ENCODE results near the gene KLHDC3. TPM values are rescaled to one million over a fixed set of nuclear protein-coding genes. Genes with fewer than 3 reads are reported as not detected.
A peak's percentile ranks its signal among the peaks of the same experiment; 100 is the strongest.

The KLHDC3 gene
- total and polyA plus RNA-seq, 9 of the 15 experiments (the other 6 are each of a cell fraction or from before 2014, with no cell fraction given), result 4.5 to 171 (median 107) TPM

DNA sequence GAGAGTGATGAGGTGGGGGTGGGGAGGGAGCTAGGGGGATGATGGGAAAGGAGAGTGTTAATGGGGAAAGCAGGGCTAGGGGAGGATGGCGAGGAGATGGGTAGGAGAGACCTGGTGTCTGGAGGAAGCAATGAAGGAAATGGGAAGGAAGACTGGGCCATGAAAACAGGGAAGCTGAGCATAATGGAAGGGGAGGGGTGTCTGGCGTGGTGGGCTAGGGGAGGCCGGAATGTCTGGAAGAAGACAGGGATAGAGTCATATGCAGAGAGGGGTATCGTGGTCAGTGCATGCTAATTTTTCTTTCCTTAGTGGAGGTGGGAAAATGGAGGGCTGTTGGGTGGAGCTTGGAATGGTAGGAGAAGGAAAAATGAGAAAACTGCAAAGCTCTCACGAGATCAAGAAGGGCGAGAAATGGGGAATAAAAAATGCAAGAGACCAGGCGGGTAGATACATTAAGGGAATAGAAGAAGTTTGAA lies 423 bp downstream of the KLHDC3 start (continued):
- TF ChIP-seq U2AF1 (optimal IDR thresholded peaks at IDR 0.05; ENCODE audit: low read depth, low read length) (no peak), OTX1 (CRISPR knock-in tag; IDR thresholded peaks at IDR 0.05) (peak; percentile 94), RB1 (IDR thresholded peaks at IDR 0.05; ENCODE audit: low read depth) (no peak), NR4A1 (CRISPR knock-in tag; IDR thresholded peaks at IDR 0.05) (no peak), NR4A1 (tag; IDR thresholded peaks at IDR 0.05) (no peak), MEF2D (tag; conservative IDR thresholded peaks at IDR 0.05; ENCODE audit: low read depth) (no peak), RFX7 (CRISPR knock-in tag; IDR thresholded peaks at IDR 0.05) (no peak), GTF2F1 (IDR thresholded peaks at IDR 0.05; ENCODE audit: low read depth, low read length) (no peak), SRF (CRISPR knock-in tag; IDR thresholded peaks at IDR 0.05) (no peak), RFX1 (IDR thresholded peaks at IDR 0.05) (no peak)
- TF ChIP-seq, protein P1, sequence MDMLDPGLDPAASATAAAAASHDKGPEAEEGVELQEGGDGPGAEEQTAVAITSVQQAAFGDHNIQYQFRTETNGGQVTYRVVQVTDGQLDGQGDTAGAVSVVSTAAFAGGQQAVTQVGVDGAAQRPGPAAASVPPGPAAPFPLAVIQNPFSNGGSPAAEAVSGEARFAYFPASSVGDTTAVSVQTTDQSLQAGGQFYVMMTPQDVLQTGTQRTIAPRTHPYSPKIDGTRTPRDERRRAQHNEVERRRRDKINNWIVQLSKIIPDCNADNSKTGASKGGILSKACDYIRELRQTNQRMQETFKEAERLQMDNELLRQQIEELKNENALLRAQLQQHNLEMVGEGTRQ (CRISPR knock-in tag; IDR thresholded peaks at IDR 0.05), result no peak
- TF ChIP-seq, protein P2, sequence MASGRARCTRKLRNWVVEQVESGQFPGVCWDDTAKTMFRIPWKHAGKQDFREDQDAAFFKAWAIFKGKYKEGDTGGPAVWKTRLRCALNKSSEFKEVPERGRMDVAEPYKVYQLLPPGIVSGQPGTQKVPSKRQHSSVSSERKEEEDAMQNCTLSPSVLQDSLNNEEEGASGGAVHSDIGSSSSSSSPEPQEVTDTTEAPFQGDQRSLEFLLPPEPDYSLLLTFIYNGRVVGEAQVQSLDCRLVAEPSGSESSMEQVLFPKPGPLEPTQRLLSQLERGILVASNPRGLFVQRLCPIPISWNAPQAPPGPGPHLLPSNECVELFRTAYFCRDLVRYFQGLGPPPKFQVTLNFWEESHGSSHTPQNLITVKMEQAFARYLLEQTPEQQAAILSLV (tag; IDR thresholded peaks at IDR 0.05), result no peak
- TF ChIP-seq, protein P3, sequence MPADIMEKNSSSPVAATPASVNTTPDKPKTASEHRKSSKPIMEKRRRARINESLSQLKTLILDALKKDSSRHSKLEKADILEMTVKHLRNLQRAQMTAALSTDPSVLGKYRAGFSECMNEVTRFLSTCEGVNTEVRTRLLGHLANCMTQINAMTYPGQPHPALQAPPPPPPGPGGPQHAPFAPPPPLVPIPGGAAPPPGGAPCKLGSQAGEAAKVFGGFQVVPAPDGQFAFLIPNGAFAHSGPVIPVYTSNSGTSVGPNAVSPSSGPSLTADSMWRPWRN (IDR thresholded peaks at IDR 0.05; ENCODE audit: low read depth), result no peak
- TF ChIP-seq, protein P4, sequence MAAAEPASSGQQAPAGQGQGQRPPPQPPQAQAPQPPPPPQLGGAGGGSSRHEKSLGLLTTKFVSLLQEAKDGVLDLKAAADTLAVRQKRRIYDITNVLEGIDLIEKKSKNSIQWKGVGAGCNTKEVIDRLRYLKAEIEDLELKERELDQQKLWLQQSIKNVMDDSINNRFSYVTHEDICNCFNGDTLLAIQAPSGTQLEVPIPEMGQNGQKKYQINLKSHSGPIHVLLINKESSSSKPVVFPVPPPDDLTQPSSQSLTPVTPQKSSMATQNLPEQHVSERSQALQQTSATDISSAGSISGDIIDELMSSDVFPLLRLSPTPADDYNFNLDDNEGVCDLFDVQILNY (CRISPR knock-in tag; IDR thresholded peaks at IDR 0.05), result no peak
- TF ChIP-seq, protein P5, sequence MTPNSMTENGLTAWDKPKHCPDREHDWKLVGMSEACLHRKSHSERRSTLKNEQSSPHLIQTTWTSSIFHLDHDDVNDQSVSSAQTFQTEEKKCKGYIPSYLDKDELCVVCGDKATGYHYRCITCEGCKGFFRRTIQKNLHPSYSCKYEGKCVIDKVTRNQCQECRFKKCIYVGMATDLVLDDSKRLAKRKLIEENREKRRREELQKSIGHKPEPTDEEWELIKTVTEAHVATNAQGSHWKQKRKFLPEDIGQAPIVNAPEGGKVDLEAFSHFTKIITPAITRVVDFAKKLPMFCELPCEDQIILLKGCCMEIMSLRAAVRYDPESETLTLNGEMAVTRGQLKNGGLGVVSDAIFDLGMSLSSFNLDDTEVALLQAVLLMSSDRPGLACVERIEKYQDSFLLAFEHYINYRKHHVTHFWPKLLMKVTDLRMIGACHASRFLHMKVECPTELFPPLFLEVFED (CRISPR knock-in tag; conservative IDR thresholded peaks at IDR 0.05), result peak; percentile 82; the same call in 1 of the 2 replicates
- TF ChIP-seq, protein P6, sequence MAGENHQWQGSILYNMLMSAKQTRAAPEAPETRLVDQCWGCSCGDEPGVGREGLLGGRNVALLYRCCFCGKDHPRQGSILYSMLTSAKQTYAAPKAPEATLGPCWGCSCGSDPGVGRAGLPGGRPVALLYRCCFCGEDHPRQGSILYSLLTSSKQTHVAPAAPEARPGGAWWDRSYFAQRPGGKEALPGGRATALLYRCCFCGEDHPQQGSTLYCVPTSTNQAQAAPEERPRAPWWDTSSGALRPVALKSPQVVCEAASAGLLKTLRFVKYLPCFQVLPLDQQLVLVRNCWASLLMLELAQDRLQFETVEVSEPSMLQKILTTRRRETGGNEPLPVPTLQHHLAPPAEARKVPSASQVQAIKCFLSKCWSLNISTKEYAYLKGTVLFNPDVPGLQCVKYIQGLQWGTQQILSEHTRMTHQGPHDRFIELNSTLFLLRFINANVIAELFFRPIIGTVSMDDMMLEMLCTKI (IDR thresholded peaks at IDR 0.05; ENCODE audit: partially characterized antibody), result no peak
- TF ChIP-seq, protein P7, sequence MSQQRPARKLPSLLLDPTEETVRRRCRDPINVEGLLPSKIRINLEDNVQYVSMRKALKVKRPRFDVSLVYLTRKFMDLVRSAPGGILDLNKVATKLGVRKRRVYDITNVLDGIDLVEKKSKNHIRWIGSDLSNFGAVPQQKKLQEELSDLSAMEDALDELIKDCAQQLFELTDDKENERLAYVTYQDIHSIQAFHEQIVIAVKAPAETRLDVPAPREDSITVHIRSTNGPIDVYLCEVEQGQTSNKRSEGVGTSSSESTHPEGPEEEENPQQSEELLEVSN (IDR thresholded peaks at IDR 0.05; ENCODE audit: borderline replicate concordance in 1 of 2, extremely low read depth in 1 of 2, insufficient read depth in 1 of 2, insufficient read length in 1 of 2, low read depth in 1 of 2, low read length in 1 of 2, poor library complexity in 1 of 2, severe bottlenecking in 1 of 2), result no peak
